Cardiac muscle cell (in vitro differentiated cells and primary cell): ENCODE results near the gene C19orf53. TPM values are rescaled to one million over a fixed set of nuclear protein-coding genes. Genes with fewer than 3 reads are reported as not detected.

Source experiments
- DNase-seq, 2 donors: peaks; one replicate each; pipeline versions ENCODE4 v3.0.0 to v3.0.0-alpha.2; 2010 to 2017; ENCODE audit warnings: low read depth in 1 of 2, low spot score in 1 of 2
- H3K27ac ChIP-seq: fragments of 200-600 bp; sonication (generic); 2 replicates; pipeline ENCODE4 v1.5.1; 2016
- H3K27me3 ChIP-seq: fragments of 200-600 bp; sonication (generic); 2 replicates; pipeline ENCODE4 v1.6.0; 2016; ENCODE audit warnings: control low read depth
- H3K36me3 ChIP-seq: fragments of 200-600 bp; sonication (generic); 2 replicates; pipeline ENCODE4 v1.5.1; 2016; ENCODE audit warnings: control low read depth
- H3K4me1 ChIP-seq: fragments of 200-600 bp; sonication (generic); 2 replicates; pipeline ENCODE4 v1.8.1; 2017; ENCODE audit warnings: low read depth, mild to moderate bottlenecking, mixed run types
- H3K4me3 ChIP-seq: fragments of 200-600 bp; sonication (generic); 2 replicates; pipeline ENCODE4 v1.5.1; 2016; ENCODE audit warnings: mild to moderate bottlenecking
- H3K9me3 ChIP-seq: fragments of 200-600 bp; sonication (generic); 2 replicates; pipeline ENCODE4 v1.5.1; 2017; ENCODE audit warnings: low read depth, mild to moderate bottlenecking, control low read depth
- polyA plus RNA-seq: library from polyadenylated mRNA; unstranded; fragments of >200 nt; fragmentation: Nextera tagmentation; extraction: Ambion mirVana; gene quantifications from 2 replicates; pipeline ENCODE4 v1.2.1, GENCODE V29; 2016
- total RNA-seq: library from RNA; depleted of rRNA; stranded (reverse); fragments of >200 nt; gene quantifications from 2 replicates; pipeline ENCODE4 v1.2.3, GENCODE V29; 2016
- TF ChIP-seq, protein P1 (sequence below): IDR thresholded peaks from 2 replicates; pipeline ENCODE4 v1.5.1; 2012; ENCODE audit warnings: low read depth, mild to moderate bottlenecking, low read length

The C19orf53 gene
- total and polyA plus RNA-seq, 2 experiments from 2014 or later = 242 to 276 TPM

DNA sequence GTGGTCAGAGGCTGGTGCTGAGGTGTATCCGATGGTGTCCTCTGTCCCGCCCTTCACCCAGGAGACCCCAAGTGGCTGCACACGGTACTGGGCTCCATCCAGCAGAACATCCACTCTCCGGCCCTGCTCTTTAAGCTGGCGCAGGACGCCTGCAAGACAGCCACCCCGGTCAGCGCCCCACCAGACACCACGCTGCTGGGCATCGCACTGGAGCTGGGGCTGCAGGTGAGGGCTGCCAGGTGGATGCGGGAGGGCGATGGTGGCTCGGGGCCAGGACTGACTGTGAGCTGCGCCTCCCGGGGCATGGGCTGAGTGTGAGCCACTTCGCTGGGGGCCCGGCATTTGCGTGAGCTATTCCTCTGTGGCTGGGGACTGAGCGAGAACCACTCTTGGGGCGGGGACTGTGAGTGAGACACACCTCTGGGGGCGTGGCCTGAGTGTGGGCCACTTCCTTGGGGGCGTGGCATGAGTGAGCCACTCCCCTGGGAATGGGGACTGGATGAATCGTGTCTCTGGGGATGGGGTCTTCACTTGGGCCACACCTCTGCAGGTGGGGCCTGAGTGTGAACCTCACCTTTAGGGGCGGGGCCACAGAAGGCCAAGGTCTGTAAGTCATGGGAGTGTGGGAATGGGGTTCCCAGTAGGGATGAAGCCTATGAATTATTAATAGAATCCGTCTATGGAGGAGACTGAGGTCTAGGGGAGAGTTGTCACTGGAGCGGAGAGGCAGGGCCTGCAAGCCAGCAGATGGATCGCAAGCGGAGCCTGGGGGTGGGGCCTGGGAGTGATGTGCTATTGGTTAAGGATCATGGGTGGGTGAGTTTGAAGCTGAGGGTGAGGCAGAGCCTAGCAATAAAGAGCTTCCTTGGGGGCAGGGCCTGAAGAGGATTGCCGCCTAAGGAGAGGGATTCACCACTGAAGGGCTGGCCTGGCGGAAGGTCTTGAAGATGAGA, 51.5 kb downstream of the C19orf53 start:
- Histone ChIP-seq H3K27me3 (no peaks in the 10 kb centered on the region), H3K36me3 (peaks cover 5% of the 10 kb centered on the region), H3K4me1 (no peaks in the 10 kb centered on the region), H3K4me3 (no peak overlapping the region), H3K9me3 (no peaks in the 10 kb centered on the region), H3K27ac (no peak overlapping the region)
- TF ChIP-seq, protein P1, sequence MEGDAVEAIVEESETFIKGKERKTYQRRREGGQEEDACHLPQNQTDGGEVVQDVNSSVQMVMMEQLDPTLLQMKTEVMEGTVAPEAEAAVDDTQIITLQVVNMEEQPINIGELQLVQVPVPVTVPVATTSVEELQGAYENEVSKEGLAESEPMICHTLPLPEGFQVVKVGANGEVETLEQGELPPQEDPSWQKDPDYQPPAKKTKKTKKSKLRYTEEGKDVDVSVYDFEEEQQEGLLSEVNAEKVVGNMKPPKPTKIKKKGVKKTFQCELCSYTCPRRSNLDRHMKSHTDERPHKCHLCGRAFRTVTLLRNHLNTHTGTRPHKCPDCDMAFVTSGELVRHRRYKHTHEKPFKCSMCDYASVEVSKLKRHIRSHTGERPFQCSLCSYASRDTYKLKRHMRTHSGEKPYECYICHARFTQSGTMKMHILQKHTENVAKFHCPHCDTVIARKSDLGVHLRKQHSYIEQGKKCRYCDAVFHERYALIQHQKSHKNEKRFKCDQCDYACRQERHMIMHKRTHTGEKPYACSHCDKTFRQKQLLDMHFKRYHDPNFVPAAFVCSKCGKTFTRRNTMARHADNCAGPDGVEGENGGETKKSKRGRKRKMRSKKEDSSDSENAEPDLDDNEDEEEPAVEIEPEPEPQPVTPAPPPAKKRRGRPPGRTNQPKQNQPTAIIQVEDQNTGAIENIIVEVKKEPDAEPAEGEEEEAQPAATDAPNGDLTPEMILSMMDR = no peak
- peak in 1 of 2 donors; percentile 48 for DNase-seq

DNA sequence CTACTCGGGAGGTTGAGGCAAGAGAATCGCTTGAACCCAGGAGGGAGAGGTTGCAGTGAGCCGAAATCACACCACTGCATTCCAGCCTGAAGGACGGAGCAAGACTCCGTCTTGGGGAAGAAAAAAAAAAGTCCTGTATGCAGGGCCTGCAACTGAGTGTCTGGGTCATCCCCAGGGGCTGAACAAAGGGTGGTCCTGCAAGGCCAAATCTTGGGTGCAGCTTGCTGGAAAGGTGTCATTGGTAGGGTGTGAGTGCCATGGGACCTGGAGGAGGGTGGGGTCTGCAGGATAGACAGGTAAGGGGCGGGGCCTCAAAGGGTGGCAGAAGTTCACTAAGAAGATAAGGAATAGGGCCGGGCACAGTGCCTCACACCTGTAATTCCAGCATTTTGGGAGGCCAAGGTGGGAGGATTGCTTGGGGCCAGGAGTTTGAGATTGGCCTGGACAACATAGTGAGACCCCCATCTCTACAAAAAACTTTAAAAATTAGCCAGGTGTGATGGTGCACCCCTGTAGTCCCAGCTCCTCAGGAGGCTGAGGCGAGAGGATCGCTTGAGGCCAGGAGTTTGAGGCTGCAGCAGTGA, 52.5 kb downstream of the C19orf53 start:
- no peak overlapping the region for H3K27ac ChIP-seq
- DNase-seq = no peak
- H3K9me3 ChIP-seq = no peaks in the 10 kb centered on the region
- H3K4me1 ChIP-seq = no peaks in the 10 kb centered on the region
- H3K27me3 ChIP-seq = no peaks in the 10 kb centered on the region
- H3K36me3 ChIP-seq = peaks cover 2% of the 10 kb centered on the region
- no peak overlapping the region for H3K4me3 ChIP-seq
- TF ChIP-seq, protein P1 = no peak

DNA sequence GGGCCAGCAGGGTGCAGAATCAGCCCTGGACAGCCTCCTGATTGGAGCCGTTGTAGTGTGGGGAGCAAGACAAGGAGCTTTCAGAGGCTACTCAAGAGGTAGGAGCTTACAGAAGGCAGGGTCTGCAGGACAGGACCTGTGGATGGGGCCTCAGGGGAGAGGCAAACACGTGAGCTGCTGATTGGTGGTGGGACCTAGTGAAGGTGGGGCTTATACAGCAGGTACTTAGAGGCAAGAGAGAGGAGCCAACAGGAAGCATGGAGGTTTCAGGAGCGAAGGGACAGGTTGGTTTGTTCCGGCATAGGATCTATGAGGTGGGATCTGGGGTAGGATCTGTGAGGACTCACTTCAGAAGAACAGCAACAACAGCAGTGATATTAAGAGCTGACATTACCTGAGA, 53.4 kb downstream of the C19orf53 start:
- Histone ChIP-seq H3K27me3 (no peaks in the 10 kb centered on the region), H3K4me1 (no peaks in the 10 kb centered on the region), H3K9me3 (no peaks in the 10 kb centered on the region), H3K27ac (no peak overlapping the region), H3K4me3 (no peak overlapping the region), H3K36me3 (peaks cover 2% of the 10 kb centered on the region)
- TF ChIP-seq, protein P1 = no peak
- no peak for DNase-seq

Other genes starting within 250 kb of the C19orf53 start
- gene MRI1, start 9.9 kb upstream of the C19orf53 start, total RNA-seq = 79.8 and 92.4 TPM in 2 replicates
- 24.8 and 25.8 TPM in 2 replicates for gene MRI1, start 9.9 kb upstream of the C19orf53 start, polyA plus RNA-seq
- gene ZSWIM4, start 21.0 kb downstream of the C19orf53 start, total RNA-seq = 13.7 and 29.8 TPM in 2 replicates
- gene ZSWIM4, start 21.0 kb downstream of the C19orf53 start, polyA plus RNA-seq = 13.0 and 19.6 TPM in 2 replicates
- 0.39 and 2.0 TPM in 2 replicates for gene NANOS3, start 102.7 kb downstream of the C19orf53 start, total RNA-seq
- 0.86 and 1.6 TPM in 2 replicates for gene NANOS3, start 102.7 kb downstream of the C19orf53 start, polyA plus RNA-seq
- 4.0 and 8.8 TPM in 2 replicates for gene BRME1, start 131.7 kb downstream of the C19orf53 start, total RNA-seq
- 3.0 and 8.2 TPM in 2 replicates for gene BRME1, start 131.7 kb downstream of the C19orf53 start, polyA plus RNA-seq
- 43.2 and 46.6 TPM in 2 replicates for gene CC2D1A, start 131.7 kb downstream of the C19orf53 start, total RNA-seq
- 41.5 and 42.5 TPM in 2 replicates for gene CC2D1A, start 131.7 kb downstream of the C19orf53 start, polyA plus RNA-seq
- gene PODNL1, start 164.0 kb downstream of the C19orf53 start, total RNA-seq = 0.24 and 0.67 TPM in 2 replicates
- gene PODNL1, start 164.0 kb downstream of the C19orf53 start, polyA plus RNA-seq = not detected in 2 replicates
- 44.6 and 48.1 TPM in 2 replicates for gene DCAF15, start 178.1 kb downstream of the C19orf53 start, total RNA-seq
- 33.3 and 34.0 TPM in 2 replicates for gene DCAF15, start 178.1 kb downstream of the C19orf53 start, polyA plus RNA-seq
- 8.9 TPM in 2 replicates for gene RFX1, start 231.9 kb downstream of the C19orf53 start, total RNA-seq
- 2.7 and 3.3 TPM in 2 replicates for gene RFX1, start 231.9 kb downstream of the C19orf53 start, polyA plus RNA-seq